SK-N-DZ (cell line): ENCODE measurements around the gene SSBP3.
"Not testable (repeated sequence)": the region's sequence is repeated elsewhere in the genome, so short reads cannot be mapped to it uniquely, and the experiment has no call there.

ENCODE experiments used
- DNase-seq: peaks from one replicate; pipeline ENCODE4 v3.0.0-alpha.2; 2015; ENCODE audit warnings: low spot score

SSBP3 gene

GRCh38 chr1:54394104-54394503 lies 12.1 kb downstream of the SSBP3 start:
- DNase-seq: no peak

GRCh38 chr1:54392401-54392800 lies 13.8 kb downstream of the SSBP3 start:
- no peak for DNase-seq

GRCh38 chr1:54391450-54392209 lies 14.6 kb downstream of the SSBP3 start:
- no peak for DNase-seq

- no peak for DNase-seq
Observed at GRCh38 chr1:54390655-54391054, 15.5 kb downstream of the SSBP3 start.

- not testable (repeated sequence) for DNase-seq
Observed at GRCh38 chr1:54389608-54390007, 16.6 kb downstream of the SSBP3 start.

GRCh38 chr1:54387419-54387818 lies 18.8 kb downstream of the SSBP3 start:
- no peak for DNase-seq

GRCh38 chr1:54385727-54386022 lies 20.5 kb downstream of the SSBP3 start:
- DNase-seq: no peak

- DNase-seq: no peak
Observed at GRCh38 chr1:54384918-54385726, 21.1 kb downstream of the SSBP3 start.

GRCh38 chr1:54384471-54384870 lies 21.7 kb downstream of the SSBP3 start:
- DNase-seq: no peak

GRCh38 chr1:54381524-54381923 lies 24.7 kb downstream of the SSBP3 start:
- DNase-seq: no peak

GRCh38 chr1:54380290-54380882 lies 25.8 kb downstream of the SSBP3 start:
- DNase-seq: no peak

GRCh38 chr1:54379555-54380289 lies 26.5 kb downstream of the SSBP3 start:
- no peak for DNase-seq

- DNase-seq: no peak
Observed at GRCh38 chr1:54378874-54379554, 27.2 kb downstream of the SSBP3 start.

GRCh38 chr1:54378157-54378873 lies 27.9 kb downstream of the SSBP3 start:
- DNase-seq: no peak

GRCh38 chr1:54377040-54377691 lies 29.0 kb downstream of the SSBP3 start:
- DNase-seq: no peak

GRCh38 chr1:54376430-54377039 lies 29.7 kb downstream of the SSBP3 start:
- DNase-seq: peak; percentile 69

- no peak for DNase-seq
Observed at GRCh38 chr1:54375712-54376429, 30.3 kb downstream of the SSBP3 start.

- DNase-seq: no peak
Observed at GRCh38 chr1:54375298-54375697, 30.9 kb downstream of the SSBP3 start.

- no peak for DNase-seq
Observed at GRCh38 chr1:54374766-54375165, 31.4 kb downstream of the SSBP3 start.
